Mucosa of stomach (tissue), 1 donor: ENCODE results near the gene STK4.

Experiments
- H3K27me3 ChIP-seq: one replicate; pipeline ENCODE4 v1.7.0; 2013; ENCODE audit warnings: mild to moderate bottlenecking, low read length; ENCODE audit not compliant: control insufficient read depth, insufficient read depth
- H3K36me3 ChIP-seq: one replicate; pipeline ENCODE4 v1.7.0; 2013; ENCODE audit warnings: low read length; ENCODE audit not compliant: control insufficient read depth, insufficient read depth
- H3K4me1 ChIP-seq: one replicate; pipeline ENCODE4 v1.7.0; 2013; ENCODE audit warnings: mild to moderate bottlenecking, low read length; ENCODE audit not compliant: control insufficient read depth, insufficient read depth
- H3K4me3 ChIP-seq: one replicate; pipeline ENCODE4 v1.7.0; 2013; ENCODE audit warnings: low read length
- H3K9ac ChIP-seq: one replicate; pipeline ENCODE4 v1.7.0; 2013; ENCODE audit warnings: mild to moderate bottlenecking, low read length, moderate library complexity
- H3K9me3 ChIP-seq: one replicate; pipeline ENCODE4 v1.7.0; 2013; ENCODE audit warnings: mild to moderate bottlenecking, low read length, moderate library complexity; ENCODE audit not compliant: control insufficient read depth
- donor health status: Pancreatic carcinoma.

The STK4 gene

GRCh38 chr20:44966030-44966961 lies at the start of gene STK4:
TSS of gene STK4 (plus strand) at chr20:44966512. CDS start at chr20:44966569, 57 bp downstream.
- H3K9me3 ChIP-seq, result no peaks in the 10 kb centered on the region
- peak within 1 kb of the TSS; percentile 94 for H3K4me3 ChIP-seq
- H3K9ac ChIP-seq, result peak within 1 kb of the TSS; percentile 91
- H3K36me3 ChIP-seq, result no peaks in the 10 kb centered on the region
- no peaks in the 10 kb centered on the region for H3K27me3 ChIP-seq
- no peaks in the 10 kb centered on the region for H3K4me1 ChIP-seq

GRCh38 chr20:44916586-44916985 lies 49.7 kb upstream of the STK4 start:
- Histone ChIP-seq H3K36me3 (no peaks in the 10 kb centered on the region), H3K4me3 (no peak overlapping the region), H3K4me1 (peaks cover 4% of the 10 kb centered on the region), H3K9ac (no peak overlapping the region), H3K27me3 (no peaks in the 10 kb centered on the region), H3K9me3 (no peaks in the 10 kb centered on the region)

- Histone ChIP-seq H3K9ac (no peak overlapping the region), H3K4me1 (no peaks in the 10 kb centered on the region), H3K36me3 (no peaks in the 10 kb centered on the region), H3K27me3 (no peaks in the 10 kb centered on the region), H3K9me3 (no peaks in the 10 kb centered on the region), H3K4me3 (no peak overlapping the region)
Measured at GRCh38 chr20:44917399-44917798, 48.9 kb upstream of the STK4 start.

GRCh38 chr20:44918342-44918741 lies 48.0 kb upstream of the STK4 start:
- no peak overlapping the region for H3K9ac ChIP-seq
- H3K4me1 ChIP-seq, result no peaks in the 10 kb centered on the region
- H3K27me3 ChIP-seq, result no peaks in the 10 kb centered on the region
- no peak overlapping the region for H3K4me3 ChIP-seq
- H3K36me3 ChIP-seq, result no peaks in the 10 kb centered on the region
- no peaks in the 10 kb centered on the region for H3K9me3 ChIP-seq

- no peaks in the 10 kb centered on the region for H3K4me1 ChIP-seq
- H3K9ac ChIP-seq, result no peak overlapping the region
- H3K36me3 ChIP-seq, result no peaks in the 10 kb centered on the region
- no peaks in the 10 kb centered on the region for H3K9me3 ChIP-seq
- H3K27me3 ChIP-seq, result no peaks in the 10 kb centered on the region
- no peak overlapping the region for H3K4me3 ChIP-seq
Measured at GRCh38 chr20:44918761-44919160, 47.6 kb upstream of the STK4 start.

- no peak overlapping the region for H3K9ac ChIP-seq
- no peak overlapping the region for H3K4me3 ChIP-seq
- no peaks in the 10 kb centered on the region for H3K36me3 ChIP-seq
- H3K9me3 ChIP-seq, result no peaks in the 10 kb centered on the region
- H3K27me3 ChIP-seq, result no peaks in the 10 kb centered on the region
- H3K4me1 ChIP-seq, result no peaks in the 10 kb centered on the region
Measured at GRCh38 chr20:44921447-44921846, 44.9 kb upstream of the STK4 start.

- Histone ChIP-seq H3K4me3 (no peak overlapping the region), H3K9ac (no peak overlapping the region), H3K9me3 (no peaks in the 10 kb centered on the region), H3K4me1 (no peaks in the 10 kb centered on the region), H3K36me3 (no peaks in the 10 kb centered on the region), H3K27me3 (no peaks in the 10 kb centered on the region)
Measured at GRCh38 chr20:44924541-44924940, 41.8 kb upstream of the STK4 start.

DNA sequence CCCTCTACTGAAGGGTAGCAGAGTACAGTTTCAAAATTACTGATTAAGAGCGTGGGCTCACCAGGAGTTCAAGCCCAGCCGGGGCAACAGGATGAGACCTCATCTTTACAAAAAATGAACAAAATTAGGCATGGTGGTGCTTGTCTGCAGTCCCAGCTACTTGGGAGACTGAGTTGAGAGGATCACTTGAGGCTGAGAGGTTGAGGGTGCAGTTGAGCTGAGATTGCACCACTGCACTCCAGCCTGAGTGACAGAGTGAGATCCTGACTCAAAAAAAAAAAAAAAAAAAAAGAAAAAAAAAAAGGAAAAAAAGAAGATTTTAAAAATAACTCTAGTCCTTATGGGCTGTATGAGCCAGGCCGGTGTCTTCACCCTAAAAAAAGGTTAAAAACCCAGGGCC lies 37.7 kb upstream of the STK4 start:
- H3K9me3 ChIP-seq, result no peaks in the 10 kb centered on the region
- no peak overlapping the region for H3K4me3 ChIP-seq
- H3K36me3 ChIP-seq, result no peaks in the 10 kb centered on the region
- H3K27me3 ChIP-seq, result no peaks in the 10 kb centered on the region
- H3K9ac ChIP-seq, result no peak overlapping the region
- H3K4me1 ChIP-seq, result no peaks in the 10 kb centered on the region

GRCh38 chr20:44930517-44931168 lies 35.7 kb upstream of the STK4 start:
- no peak overlapping the region for H3K9ac ChIP-seq
- H3K4me3 ChIP-seq, result no peak overlapping the region
- no peaks in the 10 kb centered on the region for H3K36me3 ChIP-seq
- no peaks in the 10 kb centered on the region for H3K9me3 ChIP-seq
- no peaks in the 10 kb centered on the region for H3K27me3 ChIP-seq
- no peaks in the 10 kb centered on the region for H3K4me1 ChIP-seq

DNA sequence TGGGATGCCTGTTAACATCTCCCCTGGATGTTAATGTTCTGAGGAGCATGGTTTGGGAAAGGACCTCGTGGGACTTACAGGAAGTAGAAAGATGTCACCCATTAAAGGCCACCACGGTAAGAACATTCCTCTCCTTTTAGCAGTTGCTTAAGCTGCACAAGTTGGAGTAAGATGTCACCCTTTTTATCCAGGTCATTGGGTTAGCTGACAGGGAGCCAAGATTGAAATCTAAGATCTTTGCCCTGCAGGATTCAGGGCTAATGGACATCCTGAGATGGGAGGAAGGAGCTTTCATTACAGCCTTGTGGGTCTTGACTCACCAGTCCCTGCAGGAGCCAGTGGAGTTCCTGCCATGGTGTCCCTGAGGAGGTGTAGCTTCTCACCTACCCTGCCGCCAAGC lies 34.4 kb upstream of the STK4 start:
- no peak overlapping the region for H3K9ac ChIP-seq
- H3K9me3 ChIP-seq, result no peaks in the 10 kb centered on the region
- H3K4me1 ChIP-seq, result no peaks in the 10 kb centered on the region
- H3K27me3 ChIP-seq, result no peaks in the 10 kb centered on the region
- H3K4me3 ChIP-seq, result no peak overlapping the region
- H3K36me3 ChIP-seq, result no peaks in the 10 kb centered on the region

DNA sequence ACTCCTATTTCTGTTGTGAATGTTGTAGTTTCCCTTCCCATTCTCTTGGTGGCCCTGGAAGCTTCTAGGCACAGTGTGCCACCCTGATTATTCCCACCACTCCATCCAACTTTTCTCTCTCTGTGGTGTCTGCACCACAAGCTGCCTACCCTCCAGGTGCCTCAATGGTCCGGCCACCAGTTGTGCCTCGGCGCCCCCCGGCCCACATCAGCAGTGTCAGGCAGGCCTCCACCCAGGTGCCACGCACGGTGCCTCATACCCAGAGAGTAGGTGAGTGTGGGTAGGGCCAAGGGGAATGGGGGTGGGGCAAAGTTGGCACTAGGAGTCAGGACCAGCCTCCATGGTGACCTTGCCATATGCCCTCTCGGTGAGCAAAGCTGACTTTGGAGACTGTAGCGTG lies 33.4 kb upstream of the STK4 start:
- Histone ChIP-seq H3K36me3 (no peaks in the 10 kb centered on the region), H3K9ac (no peak overlapping the region)

DNA sequence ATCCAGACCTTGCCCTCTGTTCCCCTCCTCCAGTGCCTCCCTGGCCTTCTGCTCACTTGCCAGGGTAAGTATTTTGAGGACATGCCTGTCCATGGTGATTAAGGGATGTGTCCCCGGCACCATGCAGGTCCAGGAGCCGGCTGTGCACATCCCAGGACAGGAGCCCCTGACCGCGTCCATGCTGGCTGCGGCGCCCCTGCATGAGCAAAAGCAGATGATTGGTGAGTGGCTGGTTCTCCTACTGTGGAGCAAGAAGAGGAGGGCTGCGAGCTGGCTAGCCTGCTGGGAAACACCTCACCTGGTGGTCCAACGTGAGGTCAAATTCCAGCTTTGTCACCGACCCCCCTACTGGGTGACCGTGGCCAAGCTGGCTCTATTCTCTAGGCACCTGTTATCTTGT lies 29.8 kb upstream of the STK4 start:
- H3K4me1 ChIP-seq, result no peaks in the 10 kb centered on the region
- no peak overlapping the region for H3K9ac ChIP-seq
- no peaks in the 10 kb centered on the region for H3K9me3 ChIP-seq
- no peaks in the 10 kb centered on the region for H3K27me3 ChIP-seq
- H3K36me3 ChIP-seq, result no peaks in the 10 kb centered on the region
- H3K4me3 ChIP-seq, result no peak overlapping the region

More for the DNA sequence above, 33.4 kb upstream of the STK4 start:
- no peak overlapping the region for H3K4me3 ChIP-seq
- no peaks in the 10 kb centered on the region for H3K27me3 ChIP-seq
- no peaks in the 10 kb centered on the region for H3K4me1 ChIP-seq
- no peaks in the 10 kb centered on the region for H3K9me3 ChIP-seq
